Glutamatergic neuron (in vitro differentiated cells): ENCODE data around the gene KRT72. TPM values are rescaled to one million over a fixed set of nuclear protein-coding genes. Genes with fewer than 3 reads are reported as not detected.

ENCODE experiments used
- DNase-seq: peaks from one replicate; pipeline ENCODE4 v3.0.0; 2022
- H3K27ac Mint-ChIP-seq: one replicate; pipeline ENCODE4 v1.8.0; 2020; ENCODE audit warnings: mild to moderate bottlenecking, mixed read lengths, inconsistent platforms; ENCODE audit not compliant: unreplicated experiment
- H3K27me3 Mint-ChIP-seq: one replicate; pipeline ENCODE4 v1.8.0; 2020; ENCODE audit warnings: mild to moderate bottlenecking, moderate library complexity, mixed read lengths, inconsistent platforms; ENCODE audit not compliant: unreplicated experiment
- H3K36me3 Mint-ChIP-seq: one replicate; pipeline ENCODE4 v1.8.0; 2020; ENCODE audit warnings: mild to moderate bottlenecking, mixed read lengths, inconsistent platforms; ENCODE audit not compliant: unreplicated experiment
- H3K4me1 Mint-ChIP-seq: one replicate; pipeline ENCODE4 v1.8.0; 2020; ENCODE audit warnings: mild to moderate bottlenecking, low read depth, mixed read lengths, inconsistent platforms; ENCODE audit not compliant: unreplicated experiment
- H3K4me3 Mint-ChIP-seq: one replicate; pipeline ENCODE4 v1.8.0; 2020; ENCODE audit warnings: mild to moderate bottlenecking, mixed read lengths, inconsistent platforms; ENCODE audit not compliant: unreplicated experiment
- H3K9me3 Mint-ChIP-seq: one replicate; pipeline ENCODE4 v1.8.0; 2020; ENCODE audit warnings: mild to moderate bottlenecking, moderate library complexity, mixed read lengths, inconsistent platforms; ENCODE audit not compliant: unreplicated experiment
- CTCF ChIP-seq: fragments of 200-600 bp; sonication (generic); IDR thresholded peaks from one replicate; pipeline ENCODE4 v1.5.0; 2021; ENCODE audit not compliant: partially characterized antibody, unreplicated experiment
- total RNA-seq: library from RNA; stranded (reverse); fragmentation: NEBNext Ultra II Directional; extraction: Animal tissue kit (Norgen Biotek cat#: 25700); gene quantifications from one replicate; pipeline ENCODE4 v1.2.1, GENCODE V29; 2021; ENCODE audit not compliant: unreplicated experiment

KRT72 gene
- total RNA-seq, 1 donor from 2014 or later, result not detected

DNA sequence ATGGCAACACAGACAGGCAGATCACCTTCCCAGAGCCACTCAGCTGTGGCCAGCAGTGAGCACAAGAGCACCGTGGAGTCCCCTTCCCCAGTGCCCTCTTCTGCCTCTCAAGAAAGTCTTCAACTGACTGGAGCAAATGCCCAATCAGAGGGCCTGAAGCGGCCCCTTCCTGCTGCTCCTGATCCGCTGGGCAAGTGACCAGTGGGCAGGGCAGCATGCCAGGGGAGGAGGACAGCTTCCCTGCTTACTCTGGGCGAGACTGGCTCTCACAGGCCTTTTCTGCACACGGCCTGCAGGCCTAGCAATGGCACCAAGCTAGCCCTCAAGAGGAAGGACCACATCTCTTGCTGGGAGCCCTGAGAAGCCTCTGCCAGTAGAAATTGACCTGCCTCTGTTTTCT is 49.2 kb downstream of the KRT72 start:
- H3K36me3 Mint-ChIP-seq, result no peaks in the 10 kb centered on the region
- H3K27ac Mint-ChIP-seq, result no peak overlapping the region
- no peaks in the 10 kb centered on the region for H3K4me1 Mint-ChIP-seq
- H3K4me3 Mint-ChIP-seq, result no peak overlapping the region
- peaks cover 10% of the 10 kb centered on the region for H3K27me3 Mint-ChIP-seq
- H3K9me3 Mint-ChIP-seq, result peaks cover 2% of the 10 kb centered on the region
- DNase-seq, result no peak
- TF ChIP-seq CTCF, result no peak

- no peaks in the 10 kb centered on the region for H3K36me3 Mint-ChIP-seq
- TF ChIP-seq CTCF, result no peak
- peaks cover 2% of the 10 kb centered on the region for H3K9me3 Mint-ChIP-seq
- no peaks in the 10 kb centered on the region for H3K4me1 Mint-ChIP-seq
- H3K4me3 Mint-ChIP-seq, result no peak overlapping the region
- H3K27ac Mint-ChIP-seq, result no peak overlapping the region
- peaks cover 10% of the 10 kb centered on the region for H3K27me3 Mint-ChIP-seq
- DNase-seq, result no peak
Observed at GRCh38 chr12:52551216-52551865, 49.9 kb downstream of the KRT72 start.

DNA sequence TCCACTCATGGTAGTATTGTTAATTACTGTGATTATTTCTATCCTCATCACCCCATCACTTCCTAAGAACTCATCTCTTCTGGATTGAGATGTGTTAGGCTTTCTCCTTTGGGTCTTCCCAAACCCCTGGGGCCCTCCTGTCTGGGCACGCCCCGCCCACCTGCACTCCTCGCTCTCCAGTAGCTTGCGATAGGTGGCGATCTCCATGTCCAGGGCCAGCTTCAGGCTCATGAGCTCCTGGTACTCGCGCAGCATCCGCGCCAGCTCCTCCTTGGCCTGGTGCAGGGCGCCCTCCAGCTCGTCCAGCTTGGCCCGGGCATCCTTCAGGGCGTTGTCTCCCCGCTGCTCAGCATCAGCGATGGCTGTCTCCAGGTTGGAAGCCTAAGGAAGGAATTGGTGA is 55.1 kb downstream of the KRT72 start:
- no peak for TF ChIP-seq CTCF
- H3K36me3 Mint-ChIP-seq, result no peaks in the 10 kb centered on the region
- no peak overlapping the region for H3K4me3 Mint-ChIP-seq
- H3K4me1 Mint-ChIP-seq, result no peaks in the 10 kb centered on the region
- peaks cover 2% of the 10 kb centered on the region for H3K9me3 Mint-ChIP-seq
- no peak for DNase-seq
- H3K27me3 Mint-ChIP-seq, result peaks cover 8% of the 10 kb centered on the region
- H3K27ac Mint-ChIP-seq, result no peak overlapping the region

DNA sequence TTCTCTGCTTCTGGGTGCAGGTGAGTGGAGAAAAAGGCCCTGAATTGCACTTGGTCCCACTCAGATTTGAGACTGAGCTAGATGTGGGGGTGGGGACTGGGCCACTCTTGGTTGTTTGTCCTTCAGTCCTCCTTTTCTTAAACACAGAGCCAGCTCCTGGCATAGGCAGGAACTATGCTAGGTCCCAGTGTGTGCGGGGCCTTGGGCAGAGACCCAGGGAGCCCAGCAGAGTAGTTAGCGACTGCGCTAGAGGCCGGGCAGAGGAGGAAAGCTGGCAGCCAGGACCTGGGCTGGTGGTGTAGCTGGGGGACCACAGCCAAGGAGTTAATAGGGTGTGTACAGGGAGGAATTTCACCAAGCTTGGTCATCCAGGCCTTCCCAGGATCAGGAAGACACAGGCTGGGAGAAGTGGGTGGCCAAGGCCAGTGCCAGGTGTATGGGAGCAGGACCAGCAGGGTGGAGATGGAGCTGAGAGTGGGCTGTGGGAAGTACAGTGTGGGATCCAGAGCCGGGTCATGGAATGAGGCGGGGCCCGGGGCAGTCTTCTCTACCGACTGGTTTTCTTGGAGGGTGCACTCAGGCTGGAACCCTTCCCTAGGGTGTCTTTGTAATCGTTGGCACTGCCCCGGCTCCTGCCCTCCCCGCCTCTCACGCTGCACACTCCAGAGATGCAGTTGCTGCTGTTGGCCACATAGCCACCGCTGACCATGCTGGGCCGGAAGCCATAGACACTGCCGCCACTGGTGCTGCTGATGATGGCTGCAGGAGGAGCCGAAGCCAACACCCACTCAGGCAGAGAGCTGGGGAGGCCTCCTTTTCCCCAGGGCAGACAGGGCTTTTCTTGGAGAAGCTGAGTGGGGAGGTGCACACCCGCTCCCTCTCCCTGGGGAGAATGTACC is 57.0 kb downstream of the KRT72 start:
- no peak for DNase-seq
- Mint-ChIP-seq H3K9me3 (peaks cover 4% of the 10 kb centered on the region), H3K27ac (no peak overlapping the region), H3K27me3 (peaks cover 6% of the 10 kb centered on the region), H3K4me3 (no peak overlapping the region), H3K36me3 (no peaks in the 10 kb centered on the region), H3K4me1 (no peaks in the 10 kb centered on the region)
- TF ChIP-seq CTCF, result no peak
